H1 (cell line): ENCODE measurements around the gene PTK6. TPM values are rescaled to one million over a fixed set of nuclear protein-coding genes. Genes with fewer than 3 reads are reported as not detected.

ENCODE experiments used
- CTCF ChIP-seq, 3 experiments: IDR thresholded peaks; 1 replicate in 2 of 3; 2 replicates in 1 of 3; pipeline versions ENCODE4 v1.5.1 to v1.6.1; 2011; ENCODE audit warnings: low read length in 3 of 3, mild to moderate bottlenecking in 3 of 3, inconsistent platforms in 2 of 3, low read depth in 1 of 3, moderate library complexity in 1 of 3; ENCODE audit not compliant: insufficient read depth in 1 of 3; ENCODE audit errors: control extremely low read depth in 1 of 3
- polyA plus RNA-seq, 7 experiments: library from polyadenylated mRNA; depleted of rRNA in 3 of 7; stranded (reverse) in 5 of 7; unstranded in 2 of 7; fragments of >200 nt in 5 of 7; fragments of 200-250 nt in 2 of 7; gene quantifications; 1 replicate in 5 of 7; 2 replicates in 1 of 7; 4 replicates in 1 of 7; pipeline versions ENCODE4 v1.2.1 to v1.2.3, GENCODE V29; 2011 to 2013; ENCODE audit warnings: missing spikeins in 2 of 7, mixed read lengths in 2 of 7
- total RNA-seq: library from RNA; stranded (reverse); fragmentation: NEBNext Ultra II Directional; extraction: Animal tissue kit (Norgen Biotek cat#: 25700); gene quantifications from 2 replicates; pipeline ENCODE4 v1.2.1, GENCODE V29; 2021

Gene PTK6
- total and polyA plus RNA-seq, 2 of the 8 experiments (the other 6 are each of a cell fraction or from before 2014, with no cell fraction given): 0.12 to 0.19 TPM

GRCh38 chr20:63492982-63493381 lies 44.2 kb downstream of the PTK6 start (continued):
- TF ChIP-seq CTCF (IDR thresholded peaks at IDR 0.05; ENCODE audit: control extremely low read depth in 1 of 3, insufficient read depth in 1 of 3, low read depth in 1 of 3, low read length in 3 of 3): no peak
